IMR-90 (cell line): ENCODE measurements around the gene TMEM139.

Source experiments
- BHLHE40 ChIP-seq: fragments of 150-350 bp; IDR thresholded peaks from 2 replicates; pipeline ENCODE4 v1.6.1; 2016; ENCODE audit warnings: mild to moderate bottlenecking, low read depth, low read length
- CHD1 ChIP-seq: IDR thresholded peaks from 2 replicates; pipeline ENCODE4 v1.6.1; 2012; ENCODE audit warnings: low read depth, low read length, improper control_type of control experiment
- POLR2A ChIP-seq: IDR thresholded peaks from 2 replicates; pipeline ENCODE4 v1.6.1; 2012; ENCODE audit warnings: mild to moderate bottlenecking, low read depth, low read length
- RAD21 ChIP-seq: IDR thresholded peaks from 2 replicates; pipeline ENCODE4 v1.6.1; 2012; ENCODE audit warnings: low read length, improper control_type of control experiment
- RFX5 ChIP-seq: IDR thresholded peaks from 2 replicates; pipeline ENCODE4 v1.8.0; 2012; ENCODE audit warnings: low read depth, mild to moderate bottlenecking, low read length, moderate library complexity
- TF ChIP-seq, protein P1 (sequence below): conservative IDR thresholded peaks from 2 replicates; pipeline ENCODE4 v1.5.1; 2012; ENCODE audit warnings: mild to moderate bottlenecking, low read depth, low read length, improper control_type of control experiment
- TF ChIP-seq, protein P2 (sequence below): fragments of 150-350 bp; IDR thresholded peaks from 2 replicates; pipeline ENCODE4 v1.6.1; 2016; ENCODE audit warnings: low read depth, mild to moderate bottlenecking, low read length, moderate library complexity, borderline replicate concordance

DNA sequence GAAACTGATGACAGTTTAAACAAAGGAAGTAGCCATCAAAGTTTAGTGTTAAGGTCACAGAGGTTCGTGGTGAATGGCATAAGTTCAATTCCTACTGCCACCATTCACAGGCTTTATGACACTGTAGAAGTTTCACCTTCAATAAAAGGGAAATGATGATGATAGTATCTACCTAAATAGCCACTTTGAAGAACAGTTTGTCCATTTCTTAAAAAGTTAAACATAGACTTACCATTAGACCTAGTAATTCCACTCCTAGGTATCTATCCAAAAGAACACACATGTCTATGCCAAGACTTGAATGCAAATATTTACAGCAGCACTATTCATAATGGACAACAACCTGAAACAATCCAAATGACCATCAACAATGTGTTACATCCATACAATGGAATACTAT lies 40.4 kb upstream of the TMEM139 start:
- TF ChIP-seq RAD21 (no peak), BHLHE40 (no peak), RFX5 (no peak), POLR2A (no peak), CHD1 (no peak)
- TF ChIP-seq, protein P1, sequence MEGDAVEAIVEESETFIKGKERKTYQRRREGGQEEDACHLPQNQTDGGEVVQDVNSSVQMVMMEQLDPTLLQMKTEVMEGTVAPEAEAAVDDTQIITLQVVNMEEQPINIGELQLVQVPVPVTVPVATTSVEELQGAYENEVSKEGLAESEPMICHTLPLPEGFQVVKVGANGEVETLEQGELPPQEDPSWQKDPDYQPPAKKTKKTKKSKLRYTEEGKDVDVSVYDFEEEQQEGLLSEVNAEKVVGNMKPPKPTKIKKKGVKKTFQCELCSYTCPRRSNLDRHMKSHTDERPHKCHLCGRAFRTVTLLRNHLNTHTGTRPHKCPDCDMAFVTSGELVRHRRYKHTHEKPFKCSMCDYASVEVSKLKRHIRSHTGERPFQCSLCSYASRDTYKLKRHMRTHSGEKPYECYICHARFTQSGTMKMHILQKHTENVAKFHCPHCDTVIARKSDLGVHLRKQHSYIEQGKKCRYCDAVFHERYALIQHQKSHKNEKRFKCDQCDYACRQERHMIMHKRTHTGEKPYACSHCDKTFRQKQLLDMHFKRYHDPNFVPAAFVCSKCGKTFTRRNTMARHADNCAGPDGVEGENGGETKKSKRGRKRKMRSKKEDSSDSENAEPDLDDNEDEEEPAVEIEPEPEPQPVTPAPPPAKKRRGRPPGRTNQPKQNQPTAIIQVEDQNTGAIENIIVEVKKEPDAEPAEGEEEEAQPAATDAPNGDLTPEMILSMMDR, result no peak
- TF ChIP-seq, protein P2, sequence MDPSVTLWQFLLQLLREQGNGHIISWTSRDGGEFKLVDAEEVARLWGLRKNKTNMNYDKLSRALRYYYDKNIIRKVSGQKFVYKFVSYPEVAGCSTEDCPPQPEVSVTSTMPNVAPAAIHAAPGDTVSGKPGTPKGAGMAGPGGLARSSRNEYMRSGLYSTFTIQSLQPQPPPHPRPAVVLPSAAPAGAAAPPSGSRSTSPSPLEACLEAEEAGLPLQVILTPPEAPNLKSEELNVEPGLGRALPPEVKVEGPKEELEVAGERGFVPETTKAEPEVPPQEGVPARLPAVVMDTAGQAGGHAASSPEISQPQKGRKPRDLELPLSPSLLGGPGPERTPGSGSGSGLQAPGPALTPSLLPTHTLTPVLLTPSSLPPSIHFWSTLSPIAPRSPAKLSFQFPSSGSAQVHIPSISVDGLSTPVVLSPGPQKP, result no peak
